Stomach smooth muscle (tissue), 2 donors: Measurements from ENCODE around the gene IGFN1.

Source experiments
- H3K27ac ChIP-seq: one replicate; pipeline ENCODE4 v1.7.0; 2013; ENCODE audit warnings: mild to moderate bottlenecking, low read length, inconsistent platforms
- H3K27me3 ChIP-seq, 2 donors: one replicate each; pipeline ENCODE4 v1.7.0; 2013; ENCODE audit warnings: low read length in 2 of 2; ENCODE audit not compliant: insufficient read depth in 2 of 2, control insufficient read depth in 1 of 2
- H3K36me3 ChIP-seq, 2 donors: one replicate each; pipeline ENCODE4 v1.7.0; 2013; ENCODE audit warnings: low read length in 2 of 2; ENCODE audit not compliant: control insufficient read depth in 2 of 2, insufficient read depth in 2 of 2
- H3K4me1 ChIP-seq: one replicate; pipeline ENCODE4 v1.7.0; 2013; ENCODE audit warnings: low read length; ENCODE audit not compliant: control insufficient read depth, insufficient read depth
- H3K4me3 ChIP-seq, 2 donors: one replicate each; pipeline ENCODE4 v1.7.0; 2013; ENCODE audit warnings: low read length in 2 of 2
- H3K9ac ChIP-seq, 2 donors: one replicate each; pipeline ENCODE4 v1.7.0; 2013; ENCODE audit warnings: low read length in 2 of 2, mild to moderate bottlenecking in 1 of 2
- H3K9me3 ChIP-seq, 2 donors: one replicate each; pipeline ENCODE4 v1.7.0; 2013; ENCODE audit warnings: low read length in 2 of 2; ENCODE audit not compliant: control insufficient read depth in 2 of 2
- donor health status: healthy.
- donor health status: Pancreatic carcinoma.

Gene IGFN1

DNA sequence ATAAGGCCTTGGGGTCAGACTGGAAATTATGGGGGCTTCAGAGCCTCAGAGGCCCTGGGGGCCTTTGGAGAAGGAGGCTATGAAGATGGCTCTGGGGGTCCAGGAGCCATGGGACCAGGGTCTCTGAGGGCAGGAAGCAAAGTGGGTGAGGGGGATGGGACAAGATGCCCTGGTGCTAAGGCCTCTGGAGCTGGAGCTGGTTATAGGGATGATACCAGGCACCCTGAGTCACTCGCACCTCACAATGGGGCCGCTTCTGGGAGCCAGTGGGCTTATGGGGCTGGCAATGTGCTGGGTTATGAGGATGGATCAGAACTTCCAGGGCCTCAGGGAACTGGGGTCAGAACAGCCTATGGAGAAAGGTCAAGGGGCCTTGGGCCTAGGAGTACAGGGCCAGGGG lies 17.6 kb downstream of the IGFN1 start:
- no peaks in the 10 kb centered on the region for H3K9me3 ChIP-seq

DNA sequence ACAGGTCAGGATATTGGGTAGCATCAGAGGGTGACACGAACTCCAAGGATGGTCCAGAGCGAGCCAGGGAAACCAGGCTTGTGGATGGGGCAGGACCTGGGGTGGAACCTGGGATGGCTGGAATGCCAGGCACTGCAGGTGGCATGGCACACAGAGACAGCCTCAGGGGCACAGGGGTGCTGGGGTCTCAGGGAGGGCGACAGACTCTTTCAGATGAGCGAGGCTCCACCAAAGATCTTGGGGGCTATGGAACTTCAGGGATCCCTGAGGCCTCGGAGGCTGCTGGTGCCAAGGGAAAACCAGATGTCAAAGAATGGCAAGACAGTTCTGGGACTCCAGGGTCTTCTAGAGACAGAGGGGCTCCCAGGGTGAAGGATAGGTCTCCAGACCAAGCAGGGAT lies 21.4 kb downstream of the IGFN1 start:
- no peaks in the 10 kb centered on the region for H3K9me3 ChIP-seq
- no peak overlapping the region for H3K4me3 ChIP-seq
- no peak overlapping the region for H3K9ac ChIP-seq
- H3K27me3 ChIP-seq, result no peaks in the 10 kb centered on the region
- no peak overlapping the region for H3K27ac ChIP-seq
- no peaks in the 10 kb centered on the region for H3K4me1 ChIP-seq
- H3K36me3 ChIP-seq, result no peaks in the 10 kb centered on the region

More for the DNA sequence above, 17.6 kb downstream of the IGFN1 start:
- Histone ChIP-seq H3K27me3 (no peaks in the 10 kb centered on the region), H3K27ac (no peak overlapping the region), H3K4me3 (no peak overlapping the region), H3K36me3 (no peaks in the 10 kb centered on the region), H3K4me1 (no peaks in the 10 kb centered on the region), H3K9ac (no peak overlapping the region)

DNA sequence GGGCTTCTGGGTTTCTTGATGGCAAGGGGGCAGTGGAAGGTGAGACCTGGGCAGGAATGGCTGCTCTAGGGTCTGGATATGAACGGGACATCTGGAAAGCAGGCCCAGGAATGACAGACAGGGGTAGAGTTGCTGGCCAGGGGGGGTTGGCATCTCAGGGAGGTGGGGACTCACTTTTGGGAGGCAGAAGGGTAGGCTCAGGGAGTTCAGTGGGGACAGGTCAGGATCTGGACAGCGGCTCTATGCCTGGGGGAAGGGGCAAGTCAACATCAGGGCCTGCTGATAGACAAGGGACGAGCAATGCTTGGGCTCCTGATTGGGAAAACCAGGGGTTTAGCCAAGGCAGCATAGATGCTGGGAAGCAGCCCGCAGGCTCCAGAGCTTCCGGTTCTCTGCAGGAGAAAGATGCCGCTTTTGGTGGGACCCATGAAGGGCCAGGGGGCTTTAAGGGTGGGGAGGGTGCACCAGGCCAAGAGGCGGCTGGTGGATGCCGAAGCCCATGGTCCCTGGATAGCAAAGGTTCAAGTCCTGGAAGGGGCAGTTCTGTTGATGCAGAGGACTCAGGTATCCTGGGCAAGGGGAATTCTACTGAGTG lies 21.9 kb downstream of the IGFN1 start:
- Histone ChIP-seq H3K36me3 (no peaks in the 10 kb centered on the region), H3K27me3 (no peaks in the 10 kb centered on the region), H3K9ac (no peak overlapping the region)

DNA sequence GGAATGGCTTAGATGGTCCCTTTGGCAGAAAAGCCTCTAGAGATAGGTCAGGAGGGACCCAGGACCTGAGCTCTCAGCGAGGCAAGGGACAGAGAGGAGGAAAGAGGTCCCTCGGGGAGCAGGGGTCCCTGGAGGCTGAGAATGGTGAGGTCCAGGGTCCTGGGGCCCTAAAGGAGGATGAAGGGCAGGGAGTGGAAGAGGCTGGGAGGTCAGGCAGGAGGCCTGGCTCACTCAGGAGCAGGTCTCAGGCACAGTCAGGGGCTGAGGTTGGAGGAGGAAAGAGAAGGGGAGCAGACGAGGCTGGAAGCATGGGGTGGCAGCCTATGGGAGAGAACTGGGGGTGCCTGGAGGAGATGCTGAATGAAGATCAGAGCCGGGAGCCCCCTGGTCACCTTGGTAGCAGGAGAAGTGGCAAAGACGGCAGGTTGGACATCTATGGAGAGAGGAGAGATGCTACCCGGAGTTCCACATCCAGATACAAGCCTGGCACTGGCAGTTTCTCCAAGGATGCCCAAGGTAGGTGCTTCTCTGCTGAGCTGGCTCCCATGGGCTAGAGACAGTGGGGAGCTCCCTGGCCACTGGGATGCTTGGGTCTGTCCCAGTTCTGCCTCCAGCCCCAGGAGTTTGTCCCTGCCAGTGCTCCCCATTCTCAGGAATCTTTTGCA lies 22.6 kb downstream of the IGFN1 start:
- Histone ChIP-seq H3K9ac (no peak overlapping the region), H3K27me3 (no peaks in the 10 kb centered on the region), H3K9me3 (no peaks in the 10 kb centered on the region), H3K4me3 (no peak overlapping the region), H3K27ac (no peak overlapping the region), H3K4me1 (no peaks in the 10 kb centered on the region), H3K36me3 (no peaks in the 10 kb centered on the region)

More for the DNA sequence above, 21.9 kb downstream of the IGFN1 start:
- Histone ChIP-seq H3K4me3 (no peak overlapping the region), H3K4me1 (no peaks in the 10 kb centered on the region), H3K9me3 (no peaks in the 10 kb centered on the region), H3K27ac (no peak overlapping the region)

DNA sequence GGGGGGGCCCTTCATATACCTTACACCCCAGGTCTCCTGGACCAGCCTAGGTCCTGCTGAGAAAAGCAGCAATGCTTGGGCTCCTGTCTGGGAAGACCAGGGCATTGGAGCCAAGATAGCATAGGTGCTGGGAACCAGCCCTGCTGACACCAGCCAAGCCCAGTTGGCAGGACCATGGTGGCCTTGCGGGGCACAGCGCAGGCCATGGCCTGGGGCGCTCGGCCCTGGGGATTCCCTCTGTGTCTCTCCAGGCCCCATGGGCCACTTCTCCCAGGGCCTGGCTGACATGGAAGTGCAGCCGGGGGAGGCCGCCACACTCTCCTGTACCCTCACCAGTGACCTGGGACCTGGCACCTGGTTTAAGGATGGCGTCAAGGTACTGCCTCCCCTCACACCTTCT lies 23.3 kb downstream of the IGFN1 start:
- H3K27me3 ChIP-seq, result no peaks in the 10 kb centered on the region
- H3K9me3 ChIP-seq, result no peaks in the 10 kb centered on the region
- H3K36me3 ChIP-seq, result no peaks in the 10 kb centered on the region
- H3K4me1 ChIP-seq, result no peaks in the 10 kb centered on the region
- H3K27ac ChIP-seq, result no peak overlapping the region
- no peak overlapping the region for H3K4me3 ChIP-seq
- H3K9ac ChIP-seq, result no peak overlapping the region

DNA sequence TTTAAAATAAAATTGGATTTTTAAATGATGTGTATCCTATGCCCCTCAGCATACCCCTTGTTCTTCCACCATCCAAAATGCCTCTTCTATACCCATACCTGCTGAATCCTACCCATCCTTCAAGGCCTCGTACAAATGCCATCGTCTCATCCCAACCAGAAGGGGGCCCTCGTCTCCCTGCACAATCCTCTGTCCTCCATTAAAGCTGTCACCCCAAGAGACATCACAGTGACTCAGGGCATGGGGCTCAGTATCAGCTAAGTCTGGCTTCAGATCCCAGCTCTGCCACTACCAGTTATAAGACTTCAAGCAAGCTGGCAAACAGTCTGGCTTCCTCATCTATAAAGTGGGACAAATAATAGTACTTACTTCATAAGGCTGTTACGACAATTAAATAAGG lies 23.8 kb downstream of the IGFN1 start:
- no peaks in the 10 kb centered on the region for H3K9me3 ChIP-seq
- no peaks in the 10 kb centered on the region for H3K4me1 ChIP-seq
- H3K36me3 ChIP-seq, result no peaks in the 10 kb centered on the region
- no peak overlapping the region for H3K9ac ChIP-seq
- no peak overlapping the region for H3K4me3 ChIP-seq
- no peak overlapping the region for H3K27ac ChIP-seq
- no peaks in the 10 kb centered on the region for H3K27me3 ChIP-seq

DNA sequence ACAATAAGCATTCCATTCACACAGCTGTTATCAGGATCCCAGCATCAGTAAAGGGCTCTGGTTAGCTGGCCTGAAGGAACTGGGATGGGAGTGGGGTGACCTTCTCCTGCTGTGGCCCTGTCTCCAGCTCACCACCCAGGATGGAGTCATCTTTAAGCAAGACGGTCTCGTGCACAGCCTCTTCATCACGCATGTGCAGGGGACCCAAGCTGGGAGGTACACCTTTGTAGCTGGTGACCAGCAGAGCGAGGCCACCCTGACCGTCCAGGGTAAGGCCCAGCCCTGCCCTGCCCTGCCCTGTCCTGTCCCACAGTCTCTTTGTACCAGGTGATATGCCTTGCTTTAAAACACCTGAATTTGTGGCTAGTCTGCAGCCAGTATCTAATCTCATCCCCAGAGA lies 24.3 kb downstream of the IGFN1 start:
- no peaks in the 10 kb centered on the region for H3K9me3 ChIP-seq
- no peak overlapping the region for H3K4me3 ChIP-seq
- H3K27ac ChIP-seq, result no peak overlapping the region
- H3K27me3 ChIP-seq, result no peaks in the 10 kb centered on the region
- no peaks in the 10 kb centered on the region for H3K4me1 ChIP-seq
- no peak overlapping the region for H3K9ac ChIP-seq
- H3K36me3 ChIP-seq, result no peaks in the 10 kb centered on the region

DNA sequence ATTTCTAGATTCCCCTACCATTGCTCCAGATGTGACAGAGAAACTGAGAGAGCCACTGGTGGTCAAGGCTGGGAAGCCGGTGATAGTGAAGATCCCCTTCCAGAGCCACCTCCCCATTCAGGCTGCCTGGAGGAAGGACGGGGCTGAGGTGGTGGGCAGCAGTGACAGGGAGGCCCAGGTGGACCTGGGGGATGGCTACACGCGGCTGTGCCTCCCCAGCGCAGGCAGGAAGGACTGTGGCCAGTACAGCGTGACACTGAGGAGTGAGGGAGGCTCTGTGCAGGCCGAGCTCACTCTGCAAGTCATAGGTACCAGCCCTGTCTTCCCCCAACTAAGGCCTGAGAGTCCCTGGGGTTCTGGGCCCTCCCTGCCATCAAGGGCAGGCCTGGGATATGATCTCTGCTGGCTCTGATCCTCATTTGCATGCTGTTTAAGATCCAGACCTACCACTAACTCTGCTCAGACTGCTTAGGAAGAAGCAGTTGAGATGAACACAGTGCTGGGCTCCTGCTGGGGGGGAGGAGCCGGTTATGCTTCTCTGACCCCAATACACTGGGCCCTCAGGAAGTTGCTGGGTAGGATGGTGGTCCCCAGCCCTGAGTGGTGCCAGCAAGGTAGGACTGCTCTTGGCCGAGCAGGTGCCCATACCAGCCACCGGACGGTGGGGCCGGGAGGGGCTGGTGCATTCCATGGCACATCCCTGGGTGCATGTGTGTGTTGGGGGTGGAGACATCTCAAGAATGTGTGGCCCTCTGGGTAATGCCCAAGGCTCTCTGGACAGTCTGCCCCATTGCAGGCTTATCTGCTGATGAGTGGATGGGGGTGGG lies 25.1 kb downstream of the IGFN1 start:
- H3K4me1 ChIP-seq, result no peaks in the 10 kb centered on the region
- no peak overlapping the region for H3K27ac ChIP-seq
- H3K4me3 ChIP-seq, result no peak overlapping the region
- no peaks in the 10 kb centered on the region for H3K36me3 ChIP-seq
- H3K27me3 ChIP-seq, result no peaks in the 10 kb centered on the region
- no peaks in the 10 kb centered on the region for H3K9me3 ChIP-seq
- no peak overlapping the region for H3K9ac ChIP-seq

DNA sequence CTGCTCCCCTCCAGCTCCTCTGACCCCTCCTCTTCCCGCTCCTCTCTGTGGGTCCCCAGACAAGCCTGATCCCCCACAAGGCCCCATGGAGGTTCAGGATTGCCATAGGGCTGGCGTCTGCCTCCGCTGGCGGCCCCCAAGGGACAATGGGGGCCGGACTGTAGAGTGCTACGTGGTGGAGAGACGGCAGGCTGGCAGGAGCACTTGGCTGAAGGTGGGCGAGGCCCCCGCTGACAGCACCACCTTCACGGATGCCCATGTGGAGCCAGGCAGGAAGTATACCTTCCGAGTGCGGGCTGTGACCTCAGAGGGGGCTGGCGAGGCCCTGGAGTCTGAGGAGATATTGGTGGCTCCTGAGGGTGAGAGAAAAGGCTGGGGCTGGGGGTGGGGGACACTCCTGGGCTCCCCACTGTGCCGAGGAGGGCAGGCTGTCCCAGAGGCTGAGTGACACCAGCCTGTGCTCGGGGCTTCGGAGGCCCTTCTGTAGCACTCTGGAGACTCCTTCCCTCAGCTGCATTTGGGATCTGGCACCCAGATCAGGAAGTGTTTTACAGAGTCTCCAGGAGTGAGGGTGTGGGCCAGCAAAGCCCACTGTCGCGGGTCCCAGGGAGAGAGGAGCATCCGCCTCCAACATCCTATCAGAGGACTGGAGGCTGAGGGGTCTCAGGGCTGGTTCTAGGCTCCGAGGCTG lies 25.9 kb downstream of the IGFN1 start:
- H3K9ac ChIP-seq, result no peak overlapping the region
- H3K9me3 ChIP-seq, result no peaks in the 10 kb centered on the region
- H3K4me1 ChIP-seq, result no peaks in the 10 kb centered on the region
- no peak overlapping the region for H3K27ac ChIP-seq
- H3K4me3 ChIP-seq, result no peak overlapping the region
- H3K36me3 ChIP-seq, result no peaks in the 10 kb centered on the region
- H3K27me3 ChIP-seq, result no peaks in the 10 kb centered on the region

DNA sequence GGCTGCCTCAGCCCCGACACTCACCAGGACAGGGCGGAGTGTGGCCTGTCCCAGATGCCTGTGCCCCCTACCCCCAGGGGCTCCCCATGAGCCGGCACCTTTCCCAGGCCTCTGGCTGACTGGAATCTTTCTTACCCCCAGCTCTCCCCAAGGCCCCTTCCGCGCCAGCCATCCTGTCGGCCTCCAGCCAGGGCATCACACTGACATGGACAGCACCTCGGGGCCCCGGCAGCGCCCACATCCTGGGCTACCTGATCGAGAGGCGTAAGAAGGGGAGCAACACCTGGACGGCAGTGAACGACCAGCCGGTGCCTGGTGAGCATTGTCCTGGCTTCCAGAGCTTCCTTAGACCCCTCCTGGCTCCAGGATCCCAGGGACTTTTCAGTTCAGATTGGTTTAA lies 26.5 kb downstream of the IGFN1 start:
- H3K9me3 ChIP-seq, result no peaks in the 10 kb centered on the region
- no peak overlapping the region for H3K27ac ChIP-seq
- no peak overlapping the region for H3K9ac ChIP-seq
- no peaks in the 10 kb centered on the region for H3K36me3 ChIP-seq
- no peak overlapping the region for H3K4me3 ChIP-seq
- H3K27me3 ChIP-seq, result no peaks in the 10 kb centered on the region
- H3K4me1 ChIP-seq, result no peaks in the 10 kb centered on the region
